ENCODE results near the gene STXBP5. TPM values are rescaled to one million over a fixed set of nuclear protein-coding genes. Genes with fewer than 3 reads are reported as not detected.

STXBP5 gene
- total RNA-seq, 2 donors from 2014 or later, result 34.4 to 59.9 TPM

DNA sequence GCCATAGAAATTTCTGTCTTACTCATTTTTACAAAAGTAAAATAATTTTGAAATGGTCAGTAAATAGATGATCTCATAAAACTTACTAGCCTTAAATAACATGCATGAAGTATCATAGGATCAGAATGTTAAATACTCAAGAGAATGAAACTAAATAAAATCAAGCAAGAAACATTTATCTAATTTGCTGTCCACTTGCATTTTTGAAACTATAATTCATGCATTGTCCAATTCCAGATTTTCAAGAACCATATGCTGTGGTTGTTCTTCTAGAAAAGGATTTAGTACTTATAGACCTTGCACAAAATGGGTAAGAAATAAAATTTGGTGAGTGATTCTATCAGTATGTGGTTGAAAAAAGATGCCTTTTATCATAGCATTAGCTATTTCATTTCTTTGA, 107.0 kb downstream of the STXBP5 start:
- Histone ChIP-seq H3K27ac (no peak overlapping the region), H3K4me3 (no peak overlapping the region), H3K9me3 (no peaks in the 10 kb centered on the region), H3K27me3 (replicated peaks; ENCODE audit: insufficient read depth) (no peaks in the 10 kb centered on the region), H3K36me3 (peaks cover 0 to 4% of the 10 kb centered on the region in 2 donors), H3K4me1 (replicated peaks) (no peaks in the 10 kb centered on the region)
- no peak for TF ChIP-seq POLR2AphosphoS5 (IDR thresholded peaks at IDR 0.05)
- TF ChIP-seq, protein P1, sequence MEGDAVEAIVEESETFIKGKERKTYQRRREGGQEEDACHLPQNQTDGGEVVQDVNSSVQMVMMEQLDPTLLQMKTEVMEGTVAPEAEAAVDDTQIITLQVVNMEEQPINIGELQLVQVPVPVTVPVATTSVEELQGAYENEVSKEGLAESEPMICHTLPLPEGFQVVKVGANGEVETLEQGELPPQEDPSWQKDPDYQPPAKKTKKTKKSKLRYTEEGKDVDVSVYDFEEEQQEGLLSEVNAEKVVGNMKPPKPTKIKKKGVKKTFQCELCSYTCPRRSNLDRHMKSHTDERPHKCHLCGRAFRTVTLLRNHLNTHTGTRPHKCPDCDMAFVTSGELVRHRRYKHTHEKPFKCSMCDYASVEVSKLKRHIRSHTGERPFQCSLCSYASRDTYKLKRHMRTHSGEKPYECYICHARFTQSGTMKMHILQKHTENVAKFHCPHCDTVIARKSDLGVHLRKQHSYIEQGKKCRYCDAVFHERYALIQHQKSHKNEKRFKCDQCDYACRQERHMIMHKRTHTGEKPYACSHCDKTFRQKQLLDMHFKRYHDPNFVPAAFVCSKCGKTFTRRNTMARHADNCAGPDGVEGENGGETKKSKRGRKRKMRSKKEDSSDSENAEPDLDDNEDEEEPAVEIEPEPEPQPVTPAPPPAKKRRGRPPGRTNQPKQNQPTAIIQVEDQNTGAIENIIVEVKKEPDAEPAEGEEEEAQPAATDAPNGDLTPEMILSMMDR (IDR thresholded peaks at IDR 0.05), result no peak
- no peak for TF ChIP-seq POLR2A (IDR thresholded peaks at IDR 0.05)
- DNase-seq (ENCODE audit: low spot score), result no peak
- intact Hi-C loops (cut with DNase I), result no loop called here

DNA sequence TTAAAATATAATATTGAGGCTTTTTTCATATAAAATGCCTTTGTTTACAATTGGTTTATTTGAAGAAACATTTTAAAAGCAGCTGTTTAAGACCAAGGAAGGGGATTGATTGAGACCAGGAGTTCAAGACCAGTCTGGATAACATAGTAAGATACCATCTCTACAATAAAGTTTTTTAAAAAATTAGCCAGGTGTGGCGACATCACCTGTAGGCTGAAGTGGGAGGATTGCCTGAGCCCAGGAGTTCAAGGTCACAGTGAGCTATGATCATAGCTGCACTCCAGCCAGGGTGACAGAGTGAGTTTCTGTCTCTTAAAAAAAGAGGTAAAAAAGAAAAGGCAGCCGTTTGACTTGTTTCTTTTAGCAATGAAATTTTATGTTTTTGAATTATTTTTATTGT, 117.0 kb downstream of the STXBP5 start:
- intact Hi-C loops (cut with DNase I), result no loop called here
- 79% methylated on average over 2 of the region's 2 CpGs for WGBS
- no peak for DNase-seq (ENCODE audit: low spot score)
- Histone ChIP-seq H3K9me3 (no peaks in the 10 kb centered on the region), H3K36me3 (peaks cover 0 to 2% of the 10 kb centered on the region in 2 donors), H3K4me1 (replicated peaks) (no peaks in the 10 kb centered on the region), H3K27me3 (replicated peaks; ENCODE audit: insufficient read depth) (no peaks in the 10 kb centered on the region), H3K4me3 (no peak overlapping the region), H3K27ac (no peak overlapping the region)
- TF ChIP-seq, protein P1 (IDR thresholded peaks at IDR 0.05), result no peak
- TF ChIP-seq POLR2A (IDR thresholded peaks at IDR 0.05), result no peak
- TF ChIP-seq POLR2AphosphoS5 (IDR thresholded peaks at IDR 0.05), result no peak

DNA sequence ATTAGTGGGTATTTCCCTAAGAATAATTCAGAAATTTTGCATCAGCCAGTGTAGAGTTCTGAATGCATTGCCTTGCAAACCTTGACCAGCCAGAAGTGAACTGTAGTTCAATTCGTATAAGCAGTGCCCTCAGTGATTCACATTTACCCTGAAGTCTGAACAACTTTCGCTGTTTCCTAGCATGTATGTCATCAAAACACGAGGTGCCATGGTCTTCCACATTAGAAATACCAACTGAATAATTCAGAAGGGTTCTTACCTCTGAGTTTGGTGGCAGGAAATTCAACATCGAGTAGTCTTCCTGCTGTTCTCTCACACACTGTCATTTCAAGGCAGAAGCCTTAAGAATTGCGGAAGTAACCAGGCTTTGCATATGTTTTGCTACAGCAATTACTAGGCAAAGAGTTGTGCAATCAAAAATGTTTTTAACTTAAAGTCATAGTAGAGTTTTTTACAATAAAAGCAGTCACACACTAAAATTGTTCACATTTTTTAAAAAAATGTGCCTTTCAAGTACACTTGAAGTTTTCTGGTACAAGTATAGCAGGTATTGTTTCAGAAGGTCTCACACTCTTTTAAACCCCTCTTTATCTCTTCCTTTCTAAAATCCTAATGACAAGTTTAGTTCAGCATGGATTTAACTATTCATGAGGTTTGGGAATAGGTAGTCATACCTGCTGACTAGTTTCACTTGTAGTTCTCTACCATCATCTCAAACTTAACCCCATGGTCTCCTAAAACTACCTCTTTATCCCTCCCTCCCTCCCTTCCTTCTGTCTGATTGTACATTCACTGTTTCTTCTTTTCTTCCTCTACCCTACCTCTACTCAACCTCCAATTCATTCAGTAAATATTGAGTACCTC, 118.3 kb downstream of the STXBP5 start:
- no peak for DNase-seq (ENCODE audit: low spot score)
- Histone ChIP-seq H3K9me3 (no peaks in the 10 kb centered on the region), H3K4me3 (no peak overlapping the region), H3K27ac (no peak overlapping the region), H3K27me3 (replicated peaks; ENCODE audit: insufficient read depth) (no peaks in the 10 kb centered on the region), H3K36me3 (no peaks in the 10 kb centered on the region), H3K4me1 (replicated peaks) (no peaks in the 10 kb centered on the region)
- TF ChIP-seq, protein P1 (IDR thresholded peaks at IDR 0.05), result no peak
- no peak for TF ChIP-seq POLR2AphosphoS5 (IDR thresholded peaks at IDR 0.05)
- TF ChIP-seq POLR2A (IDR thresholded peaks at IDR 0.05), result no peak
- 76% methylated on average over 5 of the region's 5 CpGs for WGBS
- intact Hi-C loops (cut with DNase I), result no loop called here

DNA sequence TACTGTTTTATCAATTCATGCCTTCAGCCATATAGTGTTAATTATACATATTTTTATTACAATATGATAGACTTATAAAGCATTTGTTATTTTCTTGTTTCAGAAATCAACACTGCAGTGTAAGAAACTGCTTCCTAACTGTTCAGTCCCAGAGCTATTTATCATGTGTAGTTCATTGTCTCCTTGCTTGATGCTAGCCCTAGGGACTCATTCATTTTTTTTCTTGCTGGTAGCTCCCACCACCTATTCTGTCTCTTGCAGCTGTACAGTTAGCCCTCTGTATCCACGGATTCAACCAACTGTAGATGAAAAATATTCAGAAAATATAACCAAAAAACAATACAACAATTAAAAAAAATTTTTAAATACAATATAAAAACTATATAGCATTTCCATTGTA, 121.3 kb downstream of the STXBP5 start:
- Histone ChIP-seq H3K27me3 (replicated peaks; ENCODE audit: insufficient read depth) (no peaks in the 10 kb centered on the region), H3K4me3 (no peak overlapping the region), H3K9me3 (no peaks in the 10 kb centered on the region), H3K36me3 (no peaks in the 10 kb centered on the region), H3K27ac (no peak overlapping the region), H3K4me1 (replicated peaks) (no peaks in the 10 kb centered on the region)
- TF ChIP-seq POLR2A (IDR thresholded peaks at IDR 0.05) (no peak), POLR2AphosphoS5 (IDR thresholded peaks at IDR 0.05) (no peak)
- TF ChIP-seq, protein P1 (IDR thresholded peaks at IDR 0.05), result no peak
- intact Hi-C loops (cut with DNase I), result no loop called here
- WGBS, result 89% methylated on average over 1 of the region's 1 CpG
- no peak for DNase-seq (ENCODE audit: low spot score)

DNA sequence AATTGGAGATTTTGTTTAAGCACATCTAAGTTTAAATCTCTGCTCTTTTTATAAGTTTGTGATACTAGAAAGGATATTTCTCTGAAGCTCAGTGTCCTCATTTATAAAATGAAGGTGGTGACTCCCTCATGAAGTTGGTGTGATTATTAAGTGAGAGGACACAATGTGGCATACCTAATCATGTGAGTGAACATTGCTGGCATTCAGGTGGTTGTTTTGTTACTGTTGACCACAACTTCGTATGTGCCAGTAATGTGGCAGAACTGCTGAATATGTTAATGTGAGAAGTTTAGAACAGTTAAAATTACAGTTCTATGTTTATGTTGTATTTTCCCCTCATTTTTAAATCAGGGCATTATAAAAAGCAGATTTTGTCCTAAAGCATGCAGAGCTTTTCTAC, 127.2 kb downstream of the STXBP5 start:
- H3K4me1 ChIP-seq (replicated peaks), result no peaks in the 10 kb centered on the region

More for the DNA sequence above, 127.2 kb downstream of the STXBP5 start:
- TF ChIP-seq, protein P1 (IDR thresholded peaks at IDR 0.05), result no peak
- TF ChIP-seq POLR2AphosphoS5 (IDR thresholded peaks at IDR 0.05) (no peak), POLR2A (IDR thresholded peaks at IDR 0.05) (no peak)
- DNase-seq (ENCODE audit: low spot score), result no peak
- no peaks in the 10 kb centered on the region for H3K9me3 ChIP-seq
- intact Hi-C loops (cut with DNase I), result no loop called here
- H3K27me3 ChIP-seq (replicated peaks; ENCODE audit: insufficient read depth), result no peaks in the 10 kb centered on the region
- H3K4me3 ChIP-seq, result no peak overlapping the region
- no peaks in the 10 kb centered on the region for H3K36me3 ChIP-seq
- no peak overlapping the region for H3K27ac ChIP-seq
- 89% methylated on average over 1 of the region's 1 CpG for WGBS
